ENCODE results near the gene CMIP. TPM values are rescaled to one million over a fixed set of nuclear protein-coding genes. Genes with fewer than 3 reads are reported as not detected.

The CMIP gene
- 22.2 and 33.9 TPM in 2 replicates for total RNA-seq

DNA sequence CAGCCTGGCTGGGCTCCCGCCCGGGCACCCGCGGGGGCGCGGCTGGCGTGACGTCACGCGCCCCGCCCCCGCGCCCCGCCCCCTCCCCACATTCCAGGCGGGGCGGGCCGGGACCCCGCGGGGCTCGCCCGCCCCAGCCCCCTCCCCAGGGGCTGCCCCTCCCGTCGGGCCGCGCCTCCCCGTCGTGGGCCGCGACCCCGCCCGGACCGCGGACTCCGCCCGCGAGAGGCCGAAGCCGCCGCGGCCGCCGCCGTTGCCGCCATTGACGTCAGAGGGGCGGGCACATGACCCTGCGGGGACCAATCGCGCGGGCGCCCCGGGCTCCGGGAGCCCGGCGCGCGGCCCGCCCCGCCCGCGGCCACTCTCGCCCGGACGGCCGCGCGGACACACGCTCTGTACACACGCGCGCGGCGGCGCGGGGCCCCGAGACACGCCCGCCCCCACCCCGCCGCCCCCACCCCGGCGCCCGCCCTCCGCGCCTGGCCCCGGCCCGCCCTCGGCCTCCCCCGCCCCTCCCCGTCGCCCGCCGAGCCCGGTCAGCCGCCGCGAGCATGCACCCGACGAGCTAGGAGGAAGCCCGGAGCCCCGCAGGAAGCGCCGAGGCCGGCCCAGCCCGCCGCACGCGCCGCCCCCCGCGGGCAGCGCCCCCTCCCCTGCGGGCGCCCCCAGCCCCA lies at the start of gene CMIP:
CMIP (plus strand) TSS at position 361 of the 674 bp plus-strand sequence.

Other genes starting within 250 kb of the CMIP start
- gene BCO1, start 206.1 kb upstream of the CMIP start, total RNA-seq: 0.24 TPM in 1 of 2 replicates, not detected in the other
- gene GAN, start 129.8 kb upstream of the CMIP start, total RNA-seq: 12.8 and 16.6 TPM in 2 replicates

Measured in tracheal epithelial cell (primary cell).